Large intestine (tissue), 3 donors: ENCODE results near the gene PAEP. TPM values are rescaled to one million over a fixed set of nuclear protein-coding genes. Genes with fewer than 3 reads are reported as not detected.
A peak's percentile ranks its signal among the peaks of the same experiment; 100 is the strongest.

Experiments used
- DNase-seq, 2 donors: peaks; one replicate each; pipeline versions ENCODE4 v3.0.0 to v3.0.0-alpha.2; 2013
- H3K27ac ChIP-seq: one replicate; pipeline ENCODE4 v1.5.1; 2013; ENCODE audit warnings: low read length
- H3K27me3 ChIP-seq: 2 replicates; pipeline ENCODE4 v1.6.1; 2013; ENCODE audit warnings: low read length; ENCODE audit not compliant: control insufficient read depth, insufficient read depth
- H3K36me3 ChIP-seq: 2 replicates; pipeline ENCODE4 v1.6.1; 2013; ENCODE audit warnings: low read length; ENCODE audit not compliant: control insufficient read depth, insufficient read depth
- H3K4me1 ChIP-seq: one replicate; pipeline ENCODE4 v1.6.1; 2013; ENCODE audit warnings: low read length; ENCODE audit not compliant: control insufficient read depth, insufficient read depth
- H3K4me3 ChIP-seq: one replicate; pipeline ENCODE4 v1.5.1; 2013; ENCODE audit warnings: low read length
- H3K9me3 ChIP-seq: one replicate; pipeline ENCODE4 v1.6.1; 2013; ENCODE audit warnings: mild to moderate bottlenecking, low read depth, low read length, moderate library complexity; ENCODE audit not compliant: control insufficient read depth
- WGBS: methylation state at CpG from one replicate; pipeline ENCODE4 v1.1.5; 2013; ENCODE audit warnings: low lambda C conversion rate; ENCODE audit not compliant: insufficient coverage; 5-methylcytosine and 5-hydroxymethylcytosine counted together
- polyA plus RNA-seq: library from polyadenylated mRNA; unstranded; fragments of 120-200 nt; gene quantifications from one replicate; pipeline ENCODE4 v1.2.1, GENCODE V29; 2013

PAEP gene
- polyA plus RNA-seq, 1 donor = 0.09 TPM

DNA sequence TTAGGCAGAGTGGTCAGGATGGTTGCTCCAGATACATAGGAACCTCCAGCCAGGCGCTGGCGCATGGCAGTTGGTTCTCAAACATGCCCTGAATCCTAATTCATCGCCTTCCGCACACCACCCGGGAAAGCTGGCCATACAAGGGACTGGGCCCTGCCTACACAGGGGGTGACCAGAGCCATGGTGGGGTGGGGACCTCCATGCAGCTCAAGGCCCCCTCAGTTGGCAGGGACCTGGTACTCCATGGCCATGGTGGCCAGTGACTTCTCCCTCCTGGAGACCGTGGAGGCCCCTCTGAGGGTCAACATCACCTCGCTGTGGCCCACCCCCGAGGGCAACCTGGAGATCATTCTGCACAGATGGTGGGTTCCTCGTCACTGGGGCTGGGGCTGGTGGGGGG, 26.8 kb downstream of the PAEP start:
- H3K36me3 ChIP-seq = no peaks in the 10 kb centered on the region
- no peaks in the 10 kb centered on the region for H3K4me1 ChIP-seq
- no peak overlapping the region for H3K27ac ChIP-seq
- no peaks in the 10 kb centered on the region for H3K9me3 ChIP-seq
- no peak overlapping the region for H3K4me3 ChIP-seq
- no CpG with 5 or more reads among the region's 9 CpGs for WGBS
- H3K27me3 ChIP-seq = no peaks in the 10 kb centered on the region
- no peak for DNase-seq

- Histone ChIP-seq H3K9me3 (no peaks in the 10 kb centered on the region), H3K27me3 (no peaks in the 10 kb centered on the region), H3K4me1 (no peaks in the 10 kb centered on the region), H3K4me3 (no peak overlapping the region), H3K27ac (no peak overlapping the region), H3K36me3 (no peaks in the 10 kb centered on the region)
- no peak for DNase-seq
- WGBS = no CpG with 5 or more reads among the region's 20 CpGs
Observed at GRCh38 chr9:135588886-135589595, 27.5 kb downstream of the PAEP start.

- no CpG with 5 or more reads among the region's 15 CpGs for WGBS
- DNase-seq = no peak
- Histone ChIP-seq H3K4me3 (no peak overlapping the region), H3K27me3 (no peaks in the 10 kb centered on the region), H3K9me3 (no peaks in the 10 kb centered on the region), H3K36me3 (no peaks in the 10 kb centered on the region), H3K4me1 (no peaks in the 10 kb centered on the region), H3K27ac (no peak overlapping the region)
Observed at GRCh38 chr9:135589596-135590485, 28.3 kb downstream of the PAEP start.

DNA sequence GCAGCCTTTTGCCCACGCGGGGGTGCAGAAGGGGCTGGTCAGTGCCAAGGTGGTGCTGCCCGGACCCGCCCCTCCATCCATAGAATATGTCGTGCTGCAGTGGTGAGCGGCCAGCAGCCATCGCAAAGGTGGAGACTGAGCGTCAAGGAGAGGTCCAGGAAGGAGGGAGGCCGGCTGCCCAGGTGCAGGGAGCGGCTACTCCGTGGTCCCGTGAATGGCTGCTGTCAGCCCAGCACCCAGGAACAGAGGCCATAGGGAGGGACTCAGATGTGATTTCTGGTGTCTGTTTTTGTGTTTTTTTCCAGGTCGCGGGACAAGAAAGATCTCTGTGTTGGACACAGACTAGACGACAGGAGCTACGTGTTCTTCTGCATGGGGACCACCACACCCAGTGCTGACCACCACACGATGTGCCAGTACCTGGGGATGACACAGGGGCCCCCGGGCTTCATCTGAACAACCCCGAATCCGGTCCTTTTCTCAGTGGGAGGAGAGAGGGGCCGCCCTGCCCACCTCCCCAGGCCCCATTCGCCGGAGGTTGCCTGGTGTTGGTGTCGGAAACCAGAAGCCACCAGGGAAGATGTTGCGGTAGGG, 29.0 kb downstream of the PAEP start:
- Histone ChIP-seq H3K4me3 (no peak overlapping the region), H3K27ac (no peak overlapping the region), H3K36me3 (no peaks in the 10 kb centered on the region), H3K9me3 (no peaks in the 10 kb centered on the region), H3K4me1 (no peaks in the 10 kb centered on the region), H3K27me3 (no peaks in the 10 kb centered on the region)
- no CpG with 5 or more reads among the region's 25 CpGs for WGBS
- no peak for DNase-seq

DNA sequence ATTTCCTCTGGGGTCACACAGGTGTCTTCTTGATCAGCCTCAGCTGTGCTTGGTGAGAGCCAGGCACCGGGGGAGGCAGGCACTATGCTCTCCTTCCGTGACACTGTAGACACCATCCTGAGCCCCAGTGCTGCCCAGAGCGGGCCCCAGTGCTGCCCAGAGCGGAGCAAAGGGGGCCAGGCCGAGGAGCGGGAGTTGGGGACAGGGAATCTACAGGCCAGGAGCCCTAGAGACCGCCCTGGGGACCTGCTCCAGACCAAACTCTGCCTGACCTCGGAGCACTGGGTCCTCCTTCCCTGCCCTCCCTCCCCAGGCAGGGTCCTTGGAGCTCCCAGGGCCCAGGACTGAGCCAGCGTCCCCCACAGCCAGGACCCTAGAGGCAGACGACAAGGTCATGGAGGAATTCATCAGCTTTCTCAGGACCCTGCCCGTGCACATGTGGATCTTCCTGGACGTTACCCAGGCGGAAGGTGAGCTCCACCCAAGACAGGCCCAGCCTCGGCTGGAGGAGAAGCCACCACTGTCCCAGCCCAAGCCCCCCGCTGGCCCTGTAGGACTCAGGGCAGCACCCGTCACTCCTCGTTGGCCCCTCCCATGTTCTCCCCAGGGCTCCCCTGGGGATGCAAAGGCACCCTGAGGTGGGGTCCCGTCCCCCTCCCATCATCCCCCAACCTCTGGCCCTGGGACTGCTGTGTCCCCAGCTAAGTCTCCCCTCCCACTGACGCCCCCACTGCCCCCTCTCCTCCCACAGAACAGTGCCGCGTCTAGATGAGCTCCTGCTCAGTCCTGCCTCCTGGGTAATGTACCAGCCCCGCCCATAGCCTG, 30.2 kb downstream of the PAEP start:
- Histone ChIP-seq H3K4me3 (no peak overlapping the region), H3K27ac (no peak overlapping the region), H3K36me3 (no peaks in the 10 kb centered on the region), H3K9me3 (no peaks in the 10 kb centered on the region), H3K4me1 (no peaks in the 10 kb centered on the region), H3K27me3 (no peaks in the 10 kb centered on the region)
- DNase-seq = no peak
- no CpG with 5 or more reads among the region's 22 CpGs for WGBS

DNA sequence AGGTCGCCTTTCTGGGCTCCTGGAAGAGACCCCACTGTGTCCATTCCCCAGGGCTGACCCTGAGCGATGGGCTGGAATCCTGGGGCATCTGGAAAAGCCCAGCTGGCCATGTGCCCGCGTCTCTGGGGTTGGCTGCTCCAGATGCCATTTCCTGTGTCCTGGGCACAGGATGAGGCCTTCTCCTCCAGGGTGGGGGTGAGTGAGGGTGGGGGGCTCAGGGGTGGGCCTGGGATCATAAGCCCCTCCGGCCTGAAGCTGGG, 30.7 kb downstream of the PAEP start:
- H3K27ac ChIP-seq = no peak overlapping the region
- no peak for DNase-seq
- no peaks in the 10 kb centered on the region for H3K27me3 ChIP-seq
- H3K4me1 ChIP-seq = no peaks in the 10 kb centered on the region
- no peaks in the 10 kb centered on the region for H3K9me3 ChIP-seq
- H3K4me3 ChIP-seq = no peak overlapping the region
- no peaks in the 10 kb centered on the region for H3K36me3 ChIP-seq
- WGBS = no CpG with 5 or more reads among the region's 5 CpGs

GRCh38 chr9:135592625-135593024, 31.1 kb downstream of the PAEP start:
- no peak overlapping the region for H3K4me3 ChIP-seq
- H3K4me1 ChIP-seq = no peaks in the 10 kb centered on the region
- H3K9me3 ChIP-seq = no peaks in the 10 kb centered on the region
- WGBS = no CpG with 5 or more reads among the region's 13 CpGs
- DNase-seq = no peak
- no peaks in the 10 kb centered on the region for H3K27me3 ChIP-seq
- H3K36me3 ChIP-seq = no peaks in the 10 kb centered on the region
- no peak overlapping the region for H3K27ac ChIP-seq

GRCh38 chr9:135596211-135596610, 34.7 kb downstream of the PAEP start:
- Histone ChIP-seq H3K27me3 (no peaks in the 10 kb centered on the region), H3K4me3 (no peak overlapping the region), H3K36me3 (no peaks in the 10 kb centered on the region), H3K4me1 (no peaks in the 10 kb centered on the region), H3K27ac (no peak overlapping the region), H3K9me3 (no peaks in the 10 kb centered on the region)
- peak; percentile 22 to 50 for DNase-seq
- WGBS = 50% methylated on average over 1 of the region's 2 CpGs

GRCh38 chr9:135600296-135600817, 38.8 kb downstream of the PAEP start:
- Histone ChIP-seq H3K27ac (no peak overlapping the region), H3K4me3 (no peak overlapping the region), H3K36me3 (no peaks in the 10 kb centered on the region), H3K9me3 (no peaks in the 10 kb centered on the region), H3K27me3 (no peaks in the 10 kb centered on the region), H3K4me1 (no peaks in the 10 kb centered on the region)
- no peak for DNase-seq
- 100% methylated on average over 1 of the region's 5 CpGs for WGBS

GRCh38 chr9:135601988-135602387, 40.4 kb downstream of the PAEP start:
- no peaks in the 10 kb centered on the region for H3K9me3 ChIP-seq
- no peak overlapping the region for H3K27ac ChIP-seq
- no peak for DNase-seq
- no peak overlapping the region for H3K4me3 ChIP-seq
- no peaks in the 10 kb centered on the region for H3K27me3 ChIP-seq
- H3K36me3 ChIP-seq = no peaks in the 10 kb centered on the region
- no peaks in the 10 kb centered on the region for H3K4me1 ChIP-seq
- no CpG with 5 or more reads among the region's 8 CpGs for WGBS
